ENCODE results near the gene KIN. TPM values are rescaled to one million over a fixed set of nuclear protein-coding genes. Genes with fewer than 3 reads are reported as not detected.
"Not testable (repeated sequence)": the region's sequence is repeated elsewhere in the genome, so short reads cannot be mapped to it uniquely, and the experiment has no call there.

The KIN gene
- total RNA-seq, 2 experiments from 2014 or later, result 13.8 to 16.6 TPM

- no peak for ATAC-seq (ENCODE audit: low read depth)
- Mint-ChIP-seq H3K4me3 (no peak overlapping the region), H3K27me3 (peaks cover 7% of the 10 kb centered on the region), H3K36me3 (no peaks in the 10 kb centered on the region), H3K27ac (no peak overlapping the region), H3K4me1 (peaks cover 8% of the 10 kb centered on the region), H3K9me3 (no peaks in the 10 kb centered on the region)
- no peak for DNase-seq
- POLR2A ChIA-PET, result no interaction called here
These were observed 25.7 kb upstream of the KIN start for GRCh38 chr10:7813481-7813880.

GRCh38 chr10:7811743-7812142 is 23.9 kb upstream of the KIN start:
- not testable (repeated sequence) for H3K27ac Mint-ChIP-seq; H3K4me3 Mint-ChIP-seq; H3K9me3 Mint-ChIP-seq; H3K36me3 Mint-ChIP-seq; ATAC-seq (ENCODE audit: low read depth); H3K27me3 Mint-ChIP-seq; H3K4me1 Mint-ChIP-seq; DNase-seq
- POLR2A ChIA-PET, result interaction anchor here (1.4 kb wide), 1 partner anchor 24 kb away, joined by 3 read pairs; the partner anchor contains the start of genes ATP5F1C and KIN

- no peak for DNase-seq
- H3K9me3 Mint-ChIP-seq, result no peaks in the 10 kb centered on the region
- no peak overlapping the region for H3K27ac Mint-ChIP-seq
- H3K4me1 Mint-ChIP-seq, result no peaks in the 10 kb centered on the region
- no peak for ATAC-seq (ENCODE audit: low read depth)
- no peak overlapping the region for H3K4me3 Mint-ChIP-seq
- H3K27me3 Mint-ChIP-seq, result peaks cover 2% of the 10 kb centered on the region
- peaks cover 5% of the 10 kb centered on the region for H3K36me3 Mint-ChIP-seq
- POLR2A ChIA-PET, result interaction anchor here (1.4 kb wide), 1 partner anchor 23 kb away, joined by 3 read pairs; the partner anchor contains the start of genes ATP5F1C and KIN
These were observed 23.2 kb upstream of the KIN start for GRCh38 chr10:7811000-7811399.

DNA sequence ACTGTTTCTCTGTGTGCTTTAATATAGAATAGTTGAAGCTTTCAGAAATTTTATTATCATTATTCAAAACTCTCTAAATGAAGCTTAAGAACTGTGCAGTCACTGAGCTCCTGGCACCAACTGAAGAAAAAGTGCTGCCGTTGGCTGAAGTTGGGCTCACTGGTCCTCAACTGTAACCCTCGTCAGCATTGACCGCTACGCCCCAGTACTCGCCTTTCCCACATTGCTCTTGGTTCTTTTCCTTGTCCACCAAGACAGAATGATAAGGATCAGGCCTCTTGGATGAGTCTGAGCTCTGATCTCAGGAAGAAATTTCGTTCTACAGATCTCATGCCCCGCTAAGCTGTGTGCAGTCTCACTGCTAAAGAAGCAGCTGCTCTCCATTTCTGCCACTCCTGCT is 22.6 kb upstream of the KIN start:
- Mint-ChIP-seq H3K4me1 (no peaks in the 10 kb centered on the region), H3K27ac (no peak overlapping the region), H3K9me3 (no peaks in the 10 kb centered on the region), H3K36me3 (peaks cover 5% of the 10 kb centered on the region), H3K27me3 (peaks cover 2% of the 10 kb centered on the region), H3K4me3 (no peak overlapping the region)
- ATAC-seq (ENCODE audit: low read depth) (no peak), DNase-seq (no peak)
- POLR2A ChIA-PET, result interaction anchor here (1.4 kb wide), 1 partner anchor 23 kb away, joined by 3 read pairs; the partner anchor contains the start of genes ATP5F1C and KIN

- Mint-ChIP-seq H3K4me1 (no peaks in the 10 kb centered on the region), H3K27me3 (peaks cover 2% of the 10 kb centered on the region), H3K4me3 (no peak overlapping the region), H3K36me3 (peaks cover 19% of the 10 kb centered on the region), H3K9me3 (no peaks in the 10 kb centered on the region), H3K27ac (no peak overlapping the region)
- no peak for DNase-seq
- POLR2A ChIA-PET, result interaction anchor here (1.0 to 1.7 kb wide), 2 partner anchors 9 to 21 kb away, joined by 4 to 9 read pairs; partner anchors contain the start of genes ATP5F1C, KIN and TAF3
- ATAC-seq (ENCODE audit: low read depth), result no peak
These were observed 21.0 kb upstream of the KIN start for GRCh38 chr10:7808686-7809267.

GRCh38 chr10:7804741-7805140 is 16.9 kb upstream of the KIN start:
- POLR2A ChIA-PET, result no interaction called here
- no peak for ATAC-seq (ENCODE audit: low read depth)
- H3K27ac Mint-ChIP-seq, result no peak overlapping the region

GRCh38 chr10:7804216-7804615 is 16.4 kb upstream of the KIN start:
- Mint-ChIP-seq H3K4me3 (no peak overlapping the region), H3K36me3 (peaks cover 28% of the 10 kb centered on the region), H3K27ac (no peak overlapping the region), H3K4me1 (no peaks in the 10 kb centered on the region), H3K27me3 (no peaks in the 10 kb centered on the region), H3K9me3 (no peaks in the 10 kb centered on the region)
- ATAC-seq (ENCODE audit: low read depth) (no peak), DNase-seq (no peak)
- POLR2A ChIA-PET, result no interaction called here

More at GRCh38 chr10:7804741-7805140, 16.9 kb upstream of the KIN start:
- H3K4me3 Mint-ChIP-seq, result no peak overlapping the region
- no peak for DNase-seq
- peaks cover 28% of the 10 kb centered on the region for H3K36me3 Mint-ChIP-seq
- H3K9me3 Mint-ChIP-seq, result no peaks in the 10 kb centered on the region
- no peaks in the 10 kb centered on the region for H3K27me3 Mint-ChIP-seq
- no peaks in the 10 kb centered on the region for H3K4me1 Mint-ChIP-seq

DNA sequence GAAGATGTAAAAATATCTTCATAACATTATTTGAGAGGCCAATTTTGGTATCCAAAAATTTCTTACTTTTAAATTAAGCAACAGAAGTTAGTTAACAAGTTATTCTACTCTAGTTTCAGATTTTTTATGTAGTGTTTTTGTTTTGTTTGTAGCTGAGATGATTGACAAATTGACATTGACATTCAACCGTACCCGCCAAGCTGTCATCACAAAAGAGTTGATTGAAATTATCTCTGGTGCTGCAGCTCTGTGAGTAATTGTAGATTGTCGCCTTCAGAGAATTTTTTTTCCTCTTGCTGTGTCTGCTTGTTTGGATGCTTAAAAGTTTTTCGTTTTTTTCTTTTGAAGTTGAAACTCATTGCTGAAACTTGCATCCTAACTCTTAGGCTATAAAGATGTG is 14.8 kb upstream of the KIN start:
- H3K4me3 Mint-ChIP-seq, result no peak overlapping the region

GRCh38 chr10:7797582-7797981 is 9.8 kb upstream of the KIN start:
- DNase-seq (no peak), ATAC-seq (ENCODE audit: low read depth) (no peak)
- no peak overlapping the region for H3K4me3 Mint-ChIP-seq
- H3K27me3 Mint-ChIP-seq, result no peaks in the 10 kb centered on the region
- H3K4me1 Mint-ChIP-seq, result peaks cover 24% of the 10 kb centered on the region
- POLR2A ChIA-PET, result interaction anchor here (1.3 kb wide), 1 partner anchor 9 kb away, joined by 5 read pairs; the partner anchor contains the start of genes ATP5F1C and KIN
- H3K9me3 Mint-ChIP-seq, result no peaks in the 10 kb centered on the region
- H3K36me3 Mint-ChIP-seq, result peaks cover 18% of the 10 kb centered on the region
- peak overlapping the region; percentile 34 for H3K27ac Mint-ChIP-seq

More for the DNA sequence above, 14.8 kb upstream of the KIN start:
- H3K27me3 Mint-ChIP-seq, result no peaks in the 10 kb centered on the region
- DNase-seq, result no peak
- peaks cover 27% of the 10 kb centered on the region for H3K36me3 Mint-ChIP-seq
- H3K4me1 Mint-ChIP-seq, result no peaks in the 10 kb centered on the region
- ATAC-seq (ENCODE audit: low read depth), result no peak
- POLR2A ChIA-PET, result interaction anchor here (1.1 kb wide), 1 partner anchor 14 kb away, joined by 3 read pairs; the partner anchor contains the start of genes ATP5F1C and KIN
- no peaks in the 10 kb centered on the region for H3K9me3 Mint-ChIP-seq
- H3K27ac Mint-ChIP-seq, result no peak overlapping the region

DNA sequence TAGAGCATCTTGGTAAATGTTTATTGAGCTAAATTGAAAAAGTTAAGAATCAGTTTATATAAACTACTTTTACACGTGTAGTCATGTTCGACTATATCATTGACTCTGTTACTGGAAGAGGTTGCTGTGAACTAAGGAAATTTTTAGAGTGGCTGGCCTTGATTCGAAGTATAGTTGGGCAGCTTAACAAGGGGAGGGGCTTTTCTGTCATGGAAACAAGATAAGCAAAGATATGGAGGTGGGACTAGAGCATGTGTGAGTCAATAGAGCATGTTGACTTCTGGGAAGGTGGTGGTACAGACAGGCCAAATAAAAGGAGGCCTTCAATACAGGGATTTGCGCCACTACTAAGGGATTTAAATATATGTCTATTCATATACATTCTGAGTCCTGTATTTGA is 7.8 kb upstream of the KIN start:
- H3K4me3 Mint-ChIP-seq, result no peak overlapping the region
- no peaks in the 10 kb centered on the region for H3K27me3 Mint-ChIP-seq
- no peaks in the 10 kb centered on the region for H3K9me3 Mint-ChIP-seq
- peak overlapping the region; percentile 3 for H3K27ac Mint-ChIP-seq
- H3K4me1 Mint-ChIP-seq, result peaks cover 37% of the 10 kb centered on the region
- DNase-seq (no peak), ATAC-seq (ENCODE audit: low read depth) (no peak)
- H3K36me3 Mint-ChIP-seq, result peaks cover 26% of the 10 kb centered on the region
- POLR2A ChIA-PET, result no interaction called here

GRCh38 chr10:7794251-7795026 is 6.6 kb upstream of the KIN start:
- Mint-ChIP-seq H3K27ac (no peak overlapping the region), H3K4me1 (peaks cover 46% of the 10 kb centered on the region), H3K9me3 (no peaks in the 10 kb centered on the region), H3K36me3 (peaks cover 26% of the 10 kb centered on the region), H3K27me3 (no peaks in the 10 kb centered on the region), H3K4me3 (no peak overlapping the region)
- ATAC-seq (ENCODE audit: low read depth) (no peak), DNase-seq (no peak)
- POLR2A ChIA-PET, result interaction anchor here (0.6 kb wide), 1 partner anchor 22 kb away, joined by 4 read pairs; no protein-coding TSS in a partner anchor

GRCh38 chr10:7792541-7792940 is 4.7 kb upstream of the KIN start:
- H3K36me3 Mint-ChIP-seq, result peaks cover 24% of the 10 kb centered on the region
- H3K9me3 Mint-ChIP-seq, result no peaks in the 10 kb centered on the region
- H3K27me3 Mint-ChIP-seq, result no peaks in the 10 kb centered on the region
- POLR2A ChIA-PET, result interaction anchor here (1.0 kb wide), 1 partner anchor 26 kb away, joined by 3 read pairs; the partner anchor contains the start of gene TAF3
- peak overlapping the region; percentile 46 for H3K27ac Mint-ChIP-seq
- ATAC-seq (ENCODE audit: low read depth) (no peak), DNase-seq (no peak)
- peaks cover 52% of the 10 kb centered on the region for H3K4me1 Mint-ChIP-seq
- H3K4me3 Mint-ChIP-seq, result no peak overlapping the region

DNA sequence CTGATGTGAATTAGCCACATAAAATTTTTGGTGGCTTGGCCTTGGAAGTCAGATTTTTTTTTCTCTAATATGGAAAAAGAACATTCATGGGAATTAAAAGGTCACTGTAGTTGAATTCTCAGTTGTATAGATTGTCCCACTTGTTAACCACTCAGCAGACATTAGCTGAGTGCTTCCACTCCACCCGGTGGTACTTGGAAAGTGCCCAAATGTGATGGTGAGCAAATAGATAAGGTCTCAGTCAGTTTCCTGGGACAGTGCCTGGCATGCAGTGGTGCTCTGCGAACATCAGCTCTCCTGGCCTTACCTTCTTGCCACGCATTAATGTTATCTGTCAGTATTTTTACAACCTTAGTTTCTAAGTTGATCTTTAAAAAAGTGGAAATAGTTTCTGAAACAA is 1.6 kb upstream of the KIN start:
- H3K36me3 Mint-ChIP-seq, result peaks cover 22% of the 10 kb centered on the region
- no peak overlapping the region for H3K4me3 Mint-ChIP-seq
- ATAC-seq (ENCODE audit: low read depth), result no peak
- no peaks in the 10 kb centered on the region for H3K27me3 Mint-ChIP-seq
- H3K27ac Mint-ChIP-seq, result no peak overlapping the region
- no peaks in the 10 kb centered on the region for H3K9me3 Mint-ChIP-seq
- DNase-seq, result no peak
- POLR2A ChIA-PET, result interaction anchor here (0.6 kb wide), 1 partner anchor 97 kb away, joined by 6 read pairs; no protein-coding TSS in a partner anchor
- peaks cover 46% of the 10 kb centered on the region for H3K4me1 Mint-ChIP-seq
